Body of pancreas (tissue), 4 donors: ENCODE data around the gene TINCR.

Experiments used
- POLR2A ChIP-seq, 3 donors: fragments of 450-650 bp; IDR thresholded peaks; one replicate each; pipeline ENCODE4 v1.6.1; 2016; ENCODE audit warnings: antibody characterized with exemption in 3 of 3, mild to moderate bottlenecking in 2 of 3
- TF ChIP-seq, protein P1 (sequence below), 7 experiments: fragments of 450-650 bp in 4 of 7; fragments of 200-600 bp in 3 of 7; sonication (generic) in 3 of 7; IDR thresholded peaks; one replicate each; pipeline ENCODE4 v1.5.1; 2016 to 2019; ENCODE audit warnings: antibody characterized with exemption in 7 of 7

DNA sequence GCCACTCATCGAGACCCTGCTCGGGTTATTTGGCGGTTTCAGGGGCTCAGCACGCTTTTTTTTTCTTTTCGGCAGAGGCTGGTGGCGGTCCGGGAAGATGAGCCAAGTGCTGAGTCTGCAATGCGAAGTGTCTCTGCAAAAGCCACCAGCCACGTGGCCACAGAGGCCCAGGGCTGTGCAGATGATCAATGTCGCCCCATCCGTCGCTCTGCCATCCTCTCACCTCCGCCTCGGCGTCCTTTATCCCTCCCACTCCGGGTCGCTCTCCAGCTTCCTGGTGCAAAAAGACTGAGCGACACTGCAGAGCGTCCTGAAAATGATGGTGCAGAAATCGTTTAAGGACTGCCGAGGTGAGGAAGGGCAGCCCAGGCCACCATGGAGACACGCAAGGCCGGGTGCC, 55.0 kb downstream of the TINCR start:
- TF ChIP-seq, protein P1, sequence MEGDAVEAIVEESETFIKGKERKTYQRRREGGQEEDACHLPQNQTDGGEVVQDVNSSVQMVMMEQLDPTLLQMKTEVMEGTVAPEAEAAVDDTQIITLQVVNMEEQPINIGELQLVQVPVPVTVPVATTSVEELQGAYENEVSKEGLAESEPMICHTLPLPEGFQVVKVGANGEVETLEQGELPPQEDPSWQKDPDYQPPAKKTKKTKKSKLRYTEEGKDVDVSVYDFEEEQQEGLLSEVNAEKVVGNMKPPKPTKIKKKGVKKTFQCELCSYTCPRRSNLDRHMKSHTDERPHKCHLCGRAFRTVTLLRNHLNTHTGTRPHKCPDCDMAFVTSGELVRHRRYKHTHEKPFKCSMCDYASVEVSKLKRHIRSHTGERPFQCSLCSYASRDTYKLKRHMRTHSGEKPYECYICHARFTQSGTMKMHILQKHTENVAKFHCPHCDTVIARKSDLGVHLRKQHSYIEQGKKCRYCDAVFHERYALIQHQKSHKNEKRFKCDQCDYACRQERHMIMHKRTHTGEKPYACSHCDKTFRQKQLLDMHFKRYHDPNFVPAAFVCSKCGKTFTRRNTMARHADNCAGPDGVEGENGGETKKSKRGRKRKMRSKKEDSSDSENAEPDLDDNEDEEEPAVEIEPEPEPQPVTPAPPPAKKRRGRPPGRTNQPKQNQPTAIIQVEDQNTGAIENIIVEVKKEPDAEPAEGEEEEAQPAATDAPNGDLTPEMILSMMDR (IDR thresholded peaks at IDR 0.05) = no peak
- TF ChIP-seq POLR2A (IDR thresholded peaks at IDR 0.05) = no peak
